Stimulated activated CD8-positive, alpha-beta memory T cell treated with anti-CD3 and anti-CD28 coated beads, Interleukin-12 subunit alpha, Interleukin-12 subunit beta, amount 100 ng/mL, for 24 hours (primary cell): Measurements from ENCODE around the gene PTGR2.
"Not testable (repeated sequence)": the region's sequence is repeated elsewhere in the genome, so short reads cannot be mapped to it uniquely, and the experiment has no call there.

Experiments
- DNase-seq: peaks from one replicate; pipeline ENCODE4 v3.0.0-alpha.2; 2020; ENCODE audit errors: extremely low read depth

PTGR2 gene

GRCh38 chr14:73833034-73833433 is 18.6 kb upstream of the PTGR2 start:
- no peak for DNase-seq

DNA sequence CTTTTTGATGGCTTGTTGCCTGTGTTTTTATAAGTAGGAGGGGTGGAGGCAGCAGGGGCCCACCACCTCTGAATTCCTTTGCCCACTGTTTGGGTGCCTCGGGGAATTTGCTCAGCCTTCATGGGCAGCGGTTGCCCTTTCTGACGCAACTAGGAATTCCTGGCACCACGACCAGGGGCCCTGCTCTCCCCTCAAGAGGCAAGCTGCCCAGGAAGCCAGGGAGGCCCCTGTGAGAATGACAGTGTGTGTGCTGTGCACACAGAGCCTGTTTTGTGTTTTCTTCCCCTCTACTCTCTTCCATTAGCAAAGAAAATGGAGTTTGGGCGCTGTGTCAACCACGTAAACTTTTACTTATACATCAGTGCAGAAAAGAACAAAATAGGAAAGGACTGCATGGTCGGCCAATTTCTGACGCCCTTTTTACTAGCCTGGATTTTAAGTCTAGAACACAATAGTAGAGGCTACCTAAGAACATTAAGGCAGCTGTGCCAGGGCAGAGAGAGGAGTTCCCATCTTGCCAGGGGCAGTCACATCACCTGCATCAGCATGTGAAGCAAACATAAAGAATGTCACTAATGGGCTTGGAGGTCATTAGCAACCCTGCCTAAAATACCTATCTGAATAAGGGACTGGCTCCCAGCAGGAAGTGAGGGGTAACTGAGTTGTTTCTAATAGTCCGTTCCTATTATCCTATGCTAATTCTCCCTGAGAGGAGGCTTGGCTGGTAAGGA is 17.9 kb upstream of the PTGR2 start:
- DNase-seq, result no peak

DNA sequence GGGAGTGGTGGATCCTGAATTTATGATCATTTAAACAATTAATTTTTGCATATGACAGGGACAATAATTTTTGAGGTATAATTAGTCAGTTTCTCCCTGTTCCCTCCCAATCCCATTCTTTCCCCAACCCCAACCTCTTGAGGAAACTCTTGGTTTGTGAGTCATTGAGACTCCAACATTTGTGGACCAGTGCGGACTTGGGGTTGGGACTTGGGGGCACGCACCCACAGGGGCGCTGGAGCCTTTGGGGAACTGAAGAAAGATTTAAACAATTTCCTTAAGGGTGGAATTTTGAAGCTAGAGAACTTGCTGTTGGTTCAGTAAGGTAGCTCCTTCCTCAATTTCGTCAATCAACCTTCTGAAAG is 17.4 kb upstream of the PTGR2 start:
- no peak for DNase-seq

GRCh38 chr14:73838293-73839034 is 13.2 kb upstream of the PTGR2 start:
- not testable (repeated sequence) for DNase-seq

GRCh38 chr14:73842201-73842600 is 9.4 kb upstream of the PTGR2 start:
- no peak for DNase-seq

DNA sequence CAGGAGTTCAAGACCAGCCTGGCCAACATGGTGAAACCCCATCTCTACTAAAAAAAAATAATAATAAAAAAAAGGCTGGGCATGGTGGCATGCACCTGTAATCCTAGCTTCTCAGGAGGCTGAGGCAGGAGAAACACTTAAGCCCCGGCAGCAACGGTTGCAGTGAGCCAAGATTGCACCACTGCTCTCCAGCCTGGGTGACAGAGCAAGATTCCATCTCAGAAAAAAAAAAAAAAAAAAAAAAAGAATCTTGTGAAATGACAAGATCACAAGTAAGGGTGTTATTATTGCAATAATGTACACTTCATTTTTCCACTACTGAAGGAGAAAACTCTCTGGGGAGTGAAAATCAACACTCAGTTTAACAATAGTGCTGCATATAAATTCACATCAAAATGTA is 8.8 kb upstream of the PTGR2 start:
- DNase-seq, result no peak

DNA sequence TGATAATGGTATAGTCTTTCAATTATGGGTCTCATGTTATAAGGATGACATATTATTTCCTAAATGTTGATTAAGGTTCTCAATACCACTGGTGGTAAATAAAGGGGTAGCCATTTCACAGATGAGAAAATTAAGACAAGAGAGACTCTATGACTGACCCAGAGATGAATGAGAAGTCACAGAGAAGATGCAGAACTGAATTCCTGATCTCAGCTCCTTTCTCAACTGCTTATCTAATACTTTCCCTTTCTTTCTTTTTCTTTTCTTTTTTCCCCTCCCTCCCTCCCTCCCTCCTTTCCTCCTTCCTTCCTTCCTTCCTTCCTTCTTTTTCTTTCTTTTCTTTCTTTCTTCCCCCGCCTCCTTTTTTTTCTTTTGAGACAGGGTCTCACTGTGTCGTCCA is 8.3 kb upstream of the PTGR2 start:
- DNase-seq, result no peak

DNA sequence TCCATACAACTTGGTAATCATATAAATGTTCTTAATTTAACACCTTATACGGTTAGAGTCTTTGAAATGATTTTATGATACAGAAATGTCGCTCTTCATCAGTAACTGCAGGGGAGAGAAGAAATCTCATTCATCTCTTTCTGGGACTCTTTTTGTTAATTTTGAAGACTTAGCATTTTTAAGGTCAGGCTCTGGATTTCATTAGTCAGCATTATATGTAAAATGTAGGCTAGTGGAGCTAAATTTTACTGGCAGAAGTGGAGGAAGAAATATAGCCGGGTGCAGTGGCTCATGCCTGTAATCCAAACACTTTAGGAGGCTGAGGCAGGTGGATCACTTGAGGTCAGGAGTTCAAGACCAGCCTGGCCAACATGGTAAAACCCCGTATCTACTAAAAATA is 4.7 kb upstream of the PTGR2 start:
- DNase-seq, result no peak

DNA sequence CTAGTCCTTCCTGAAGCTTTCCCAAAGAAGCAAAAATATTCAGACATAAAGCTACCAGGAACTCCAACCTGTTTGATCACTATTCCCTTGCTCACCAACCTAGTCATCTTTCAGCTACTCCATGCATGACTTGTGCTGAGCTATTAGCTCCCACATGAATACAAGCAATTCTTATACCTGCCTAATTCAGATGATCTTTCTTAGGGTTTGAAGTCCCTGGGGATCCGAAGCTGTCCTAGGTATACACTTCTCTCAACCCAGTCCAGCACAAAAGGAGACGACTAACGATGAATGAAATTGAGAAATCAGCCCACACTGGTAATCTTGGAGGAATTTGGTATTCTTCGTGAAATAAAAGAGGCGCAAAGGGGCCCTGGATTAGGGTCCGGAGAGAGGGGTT is 631 bp upstream of the PTGR2 start:
- no peak for DNase-seq

GRCh38 chr14:73859145-73859544 is 7.5 kb downstream of the PTGR2 start:
- DNase-seq, result no peak

- DNase-seq, result no peak
These were observed 9.4 kb downstream of the PTGR2 start for GRCh38 chr14:73861073-73861472.

- no peak for DNase-seq
These were observed 10.8 kb downstream of the PTGR2 start for GRCh38 chr14:73862480-73862879.

GRCh38 chr14:73863209-73863608 is 11.6 kb downstream of the PTGR2 start:
- DNase-seq, result no peak

DNA sequence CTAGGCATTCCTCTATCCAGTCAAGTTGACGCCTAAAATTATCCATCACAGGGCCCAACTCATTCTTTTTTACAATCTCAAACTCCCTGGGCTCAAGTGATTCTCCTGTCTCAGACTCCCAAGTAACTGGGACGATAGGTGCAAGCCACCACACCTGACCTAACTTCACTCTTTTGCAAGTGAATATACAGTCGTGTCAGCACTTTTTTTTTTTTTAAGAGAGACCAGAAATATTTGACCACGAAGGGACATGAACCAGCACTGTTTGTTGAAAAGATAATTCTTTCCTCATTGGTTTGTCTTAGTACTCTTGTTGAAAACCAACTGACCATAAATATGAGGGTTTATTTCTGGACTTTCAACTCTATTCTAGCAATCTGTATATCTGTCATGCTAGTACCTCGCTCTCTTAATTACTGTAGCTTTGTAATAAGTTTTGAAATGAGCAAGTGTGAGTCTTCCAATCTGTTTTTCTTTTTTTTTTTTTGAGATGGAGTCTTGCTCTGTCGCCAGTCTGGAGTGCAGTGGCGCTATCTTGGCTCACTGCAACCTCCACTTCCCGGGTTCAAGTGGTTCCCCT is 14.0 kb downstream of the PTGR2 start:
- no peak for DNase-seq

DNA sequence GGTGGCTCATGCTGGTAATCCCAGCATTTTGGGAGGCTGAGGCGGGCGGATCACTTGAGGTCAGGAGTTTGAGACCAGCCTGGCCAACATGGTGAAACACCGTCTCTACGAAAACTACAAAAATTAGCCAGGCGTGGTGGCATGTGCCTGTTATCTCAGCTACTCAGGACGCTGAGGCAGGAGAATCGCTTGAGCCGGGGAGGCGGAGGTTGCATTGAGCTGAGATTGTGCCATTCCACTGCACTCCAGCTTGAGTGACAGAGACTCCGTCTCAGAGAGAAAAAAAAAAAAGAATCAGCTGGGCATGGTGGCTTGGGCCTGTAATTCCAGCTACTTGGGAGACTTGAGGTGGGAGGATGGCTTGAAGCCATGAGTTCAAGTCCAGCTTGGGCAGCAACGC is 18.1 kb downstream of the PTGR2 start:
- DNase-seq, result not testable (repeated sequence)

DNA sequence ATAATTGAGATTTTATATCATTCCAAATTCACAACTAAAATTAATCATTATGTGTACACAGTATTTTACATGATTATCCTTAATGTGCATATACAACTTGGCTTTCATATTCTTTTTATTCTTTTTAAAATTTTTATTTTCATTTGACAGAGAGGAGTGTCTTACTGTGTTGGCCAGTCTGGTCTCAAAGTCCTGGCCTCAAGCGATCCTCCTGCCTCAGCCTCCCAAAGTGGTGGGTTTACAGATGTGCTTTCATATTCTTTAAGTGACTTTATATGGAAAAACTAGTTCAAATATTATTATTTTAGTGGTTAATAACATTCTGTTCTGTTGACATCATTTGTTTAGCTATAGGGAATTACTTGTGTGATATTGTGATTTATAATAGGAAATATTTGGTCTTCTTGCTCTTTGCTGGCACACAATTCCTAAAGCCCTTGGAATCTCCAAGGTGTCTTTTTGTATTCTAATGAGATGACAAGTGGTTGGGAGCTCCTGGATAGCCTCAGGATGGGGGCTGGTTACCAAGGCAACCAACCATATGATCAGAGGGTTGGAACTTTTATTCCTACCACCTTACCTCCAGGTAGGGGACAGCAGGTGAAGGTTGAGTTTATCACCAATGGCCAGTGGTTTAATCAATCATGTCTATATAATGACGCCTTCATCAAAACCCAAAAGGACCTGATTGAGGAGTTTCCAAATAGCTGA is 19.0 kb downstream of the PTGR2 start:
- DNase-seq, result no peak

GRCh38 chr14:73873660-73874059 is 22.0 kb downstream of the PTGR2 start:
- DNase-seq, result no peak

- no peak for DNase-seq
These were observed 26.2 kb downstream of the PTGR2 start for GRCh38 chr14:73877790-73878189.

DNA sequence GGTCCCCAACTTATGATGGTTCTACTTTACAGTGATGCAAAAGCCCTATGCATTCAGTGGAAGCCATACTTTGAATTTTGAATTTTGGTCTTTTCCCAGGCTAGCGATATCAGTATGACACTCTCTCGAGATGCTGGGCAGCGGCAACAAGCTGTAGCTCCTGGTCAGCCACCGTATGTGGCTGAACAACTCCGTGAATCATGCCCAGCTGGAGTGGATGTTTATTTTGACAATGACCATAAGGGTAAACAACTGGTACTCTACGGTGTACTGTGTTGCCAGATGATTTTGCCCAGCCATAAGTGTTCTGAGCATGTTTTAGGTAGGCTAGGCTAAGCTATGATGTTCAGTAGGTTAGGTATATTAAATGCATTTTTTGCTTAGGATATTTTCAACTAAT is 26.8 kb downstream of the PTGR2 start:
- DNase-seq, result no peak

DNA sequence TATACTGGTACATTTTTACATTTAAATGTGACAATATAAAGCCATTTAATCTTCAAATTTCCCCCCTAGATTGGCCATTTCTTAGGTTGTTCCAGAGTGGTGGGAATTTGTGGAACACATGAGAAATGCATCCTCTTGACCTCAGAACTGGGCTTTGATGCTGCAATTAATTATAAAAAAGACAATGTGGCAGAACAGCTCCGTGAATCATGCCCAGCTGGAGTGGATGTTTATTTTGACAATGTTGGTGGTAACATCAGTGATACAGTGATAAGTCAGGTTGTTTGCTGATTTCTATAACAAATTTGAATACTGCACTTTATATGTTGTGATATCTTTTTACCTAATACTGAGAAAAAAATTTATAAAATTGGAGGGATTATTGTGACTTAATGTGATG is 27.4 kb downstream of the PTGR2 start:
- no peak for DNase-seq

- DNase-seq, result no peak
These were observed 33.0 kb downstream of the PTGR2 start for GRCh38 chr14:73884438-73885190.
